GM12873 (cell line): ENCODE measurements around the gene WNT4.

Source experiments
- CTCF ChIP-seq: IDR thresholded peaks from 2 replicates; pipeline ENCODE4 v1.5.1; 2012; ENCODE audit warnings: low read depth, mild to moderate bottlenecking, moderate library complexity, low read length, control low read depth; ENCODE audit not compliant: insufficient read depth; ENCODE audit errors: missing control alignments

WNT4 gene

GRCh38 chr1:22133247-22133930, 9.5 kb downstream of the WNT4 start:
- no peak for TF ChIP-seq CTCF

- no peak for TF ChIP-seq CTCF
Measured at GRCh38 chr1:22132517-22133235, 10.2 kb downstream of the WNT4 start.

GRCh38 chr1:22131875-22132486, 10.9 kb downstream of the WNT4 start:
- peak; percentile 95 for TF ChIP-seq CTCF

GRCh38 chr1:22131062-22131461, 11.8 kb downstream of the WNT4 start:
- no peak for TF ChIP-seq CTCF

- no peak for TF ChIP-seq CTCF
Measured at GRCh38 chr1:22129501-22130117, 13.3 kb downstream of the WNT4 start.

- no peak for TF ChIP-seq CTCF
Measured at GRCh38 chr1:22128392-22128791, 14.5 kb downstream of the WNT4 start.

- no peak for TF ChIP-seq CTCF
Measured at GRCh38 chr1:22127731-22128130, 15.2 kb downstream of the WNT4 start.
